ENCODE measurements around the gene GNAT2. TPM values are rescaled to one million over a fixed set of nuclear protein-coding genes. Genes with fewer than 3 reads are reported as not detected.

The GNAT2 gene
- total RNA-seq = 0.30 TPM in 1 of 2 replicates, not detected in the other

DNA sequence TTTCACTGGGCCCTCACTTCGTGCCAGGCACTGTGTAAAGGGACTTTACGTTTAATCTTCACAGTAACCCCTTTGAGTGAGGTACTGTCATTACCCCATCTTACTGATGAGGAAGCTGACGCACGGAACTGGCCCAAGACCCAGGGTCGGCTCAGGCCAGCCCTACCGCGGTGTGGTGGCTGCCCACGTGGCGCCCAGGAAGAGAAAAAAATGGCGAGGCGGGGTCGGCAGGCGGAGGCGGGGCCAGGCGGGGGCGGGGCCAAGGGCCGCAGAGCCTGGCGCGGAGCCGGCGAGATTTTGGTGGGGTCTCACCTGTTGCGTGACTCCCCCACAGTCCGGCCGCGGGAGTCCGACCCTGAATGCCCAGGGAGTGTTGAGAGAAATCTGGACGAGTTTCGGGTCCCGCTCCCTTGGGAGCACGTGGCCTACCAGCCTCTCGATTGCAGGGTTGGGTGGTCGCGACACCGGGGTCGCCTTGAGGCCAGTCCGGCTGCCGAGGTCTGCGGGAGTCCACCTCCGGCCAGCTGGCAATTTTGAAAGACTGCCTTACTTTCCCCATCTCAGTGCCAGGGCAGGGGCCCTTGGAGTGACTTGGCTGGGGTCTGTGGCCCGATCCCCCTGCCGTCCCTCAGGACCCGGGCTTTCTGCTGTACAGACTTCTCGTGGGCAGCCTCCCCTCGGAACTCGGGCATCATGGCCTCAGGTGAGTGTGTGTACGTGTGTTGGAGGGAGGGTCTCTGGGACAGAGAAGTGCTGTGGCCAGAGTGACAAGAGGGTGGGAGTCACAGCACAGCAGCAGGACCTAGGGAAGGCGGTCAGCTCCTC is at the start of gene GNAT2, which contains the start of gene AMPD2:
GNAT2 (minus strand) TSS at position 41 of the 825 bp plus-strand sequence. CDS start 6,746 bp downstream, outside the sequence.
AMPD2 (plus strand) TSS at position 262 of the 825 bp plus-strand sequence. CDS start 1,339 bp downstream, outside the sequence.

GRCh38 chr1:109667452-109668122 is 48.2 kb upstream of the GNAT2 start, which contains the start of gene GSTM2:
Gene GSTM2, plus strand, starts transcription at chr1:109668057. Its CDS starts 59 bp downstream, at chr1:109668116.

DNA sequence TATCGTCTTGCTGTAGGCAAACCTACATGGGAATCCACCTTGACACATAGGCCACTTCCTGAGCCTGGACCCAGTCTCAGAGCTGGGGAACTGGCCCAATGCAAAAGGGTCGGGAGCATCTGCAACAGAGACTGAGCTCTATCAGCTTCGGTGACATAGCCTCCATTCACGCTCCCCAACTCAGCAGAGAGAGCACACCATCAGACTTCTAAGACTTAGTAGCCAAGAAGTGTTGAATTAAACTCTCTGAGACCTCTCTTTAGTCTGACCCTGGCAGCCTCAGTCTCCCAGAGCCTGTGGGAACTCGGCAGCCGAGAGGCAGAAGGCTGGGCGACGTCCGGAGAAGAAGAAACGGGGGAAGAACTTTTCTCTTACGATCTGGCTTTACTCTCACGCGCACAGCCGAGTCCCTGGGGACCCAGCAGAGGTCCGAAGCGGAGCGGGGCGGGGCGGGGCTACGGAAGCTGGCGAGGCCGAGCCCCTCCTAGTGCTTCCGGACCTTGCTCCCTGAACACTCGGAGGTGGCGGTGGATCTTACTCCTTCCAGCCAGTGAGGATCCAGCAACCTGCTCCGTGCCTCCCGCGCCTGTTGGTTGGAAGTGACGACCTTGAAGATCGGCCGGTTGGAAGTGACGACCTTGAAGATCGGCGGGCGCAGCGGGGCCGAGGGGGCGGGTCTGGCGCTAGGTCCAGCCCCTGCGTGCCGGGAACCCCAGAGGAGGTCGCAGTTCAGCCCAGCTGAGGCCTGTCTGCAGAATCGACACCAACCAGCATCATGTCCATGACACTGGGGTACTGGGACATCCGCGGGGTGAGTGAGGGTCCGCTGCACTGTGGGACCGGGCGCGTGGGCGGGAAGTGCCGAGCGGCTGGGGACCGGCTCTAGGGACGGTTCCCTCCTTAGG is 36.5 kb upstream of the GNAT2 start, which contains the start of gene GSTM4:
GSTM4 (plus strand) TSS at position 485 of the 905 bp plus-strand sequence; CDS start at position 776, 291 bp downstream.

Other genes starting within 250 kb of the GNAT2 start
- gene SORT1, start 221.7 kb downstream of the GNAT2 start, total RNA-seq = 15.5 and 17.7 TPM in 2 replicates
- 34.6 and 35.2 TPM in 2 replicates for gene PSMA5, start 193.2 kb downstream of the GNAT2 start, total RNA-seq
- 0.15 and 0.17 TPM in 2 replicates for gene SYPL2, start 153.1 kb downstream of the GNAT2 start, total RNA-seq
- 3.9 and 5.2 TPM in 2 replicates for gene ATXN7L2, start 135.7 kb downstream of the GNAT2 start, total RNA-seq
- 3.1 and 3.2 TPM in 2 replicates for gene CYB561D1, start 125.5 kb downstream of the GNAT2 start, total RNA-seq
- 0.89 and 1.0 TPM in 2 replicates for gene AMIGO1, start 109.9 kb downstream of the GNAT2 start, total RNA-seq
- not detected in 2 replicates for gene GPR61, start 79.7 kb downstream of the GNAT2 start, total RNA-seq
- 7.4 and 8.4 TPM in 2 replicates for gene GNAI3, start 71.0 kb downstream of the GNAT2 start, total RNA-seq
- gene AMPD2, start 221 bp upstream of the GNAT2 start, total RNA-seq = 53.4 and 67.1 TPM in 2 replicates
- 20.2 and 20.7 TPM in 2 replicates for gene GSTM4, start 36.5 kb upstream of the GNAT2 start, total RNA-seq
- gene GSTM2, start 48.4 kb upstream of the GNAT2 start, total RNA-seq = 17.7 and 19.0 TPM in 2 replicates
- not detected in 2 replicates for gene GSTM1, start 68.2 kb upstream of the GNAT2 start, total RNA-seq
- 2.8 and 6.4 TPM in 2 replicates for gene GSTM5, start 92.6 kb upstream of the GNAT2 start, total RNA-seq
- gene GSTM3, start 121.4 kb upstream of the GNAT2 start, total RNA-seq = 28.4 and 32.3 TPM in 2 replicates
- not detected in 2 replicates for gene EPS8L3, start 144.3 kb upstream of the GNAT2 start, total RNA-seq